ENCODE measurements around the gene ZNF112.

The ZNF112 gene

DNA sequence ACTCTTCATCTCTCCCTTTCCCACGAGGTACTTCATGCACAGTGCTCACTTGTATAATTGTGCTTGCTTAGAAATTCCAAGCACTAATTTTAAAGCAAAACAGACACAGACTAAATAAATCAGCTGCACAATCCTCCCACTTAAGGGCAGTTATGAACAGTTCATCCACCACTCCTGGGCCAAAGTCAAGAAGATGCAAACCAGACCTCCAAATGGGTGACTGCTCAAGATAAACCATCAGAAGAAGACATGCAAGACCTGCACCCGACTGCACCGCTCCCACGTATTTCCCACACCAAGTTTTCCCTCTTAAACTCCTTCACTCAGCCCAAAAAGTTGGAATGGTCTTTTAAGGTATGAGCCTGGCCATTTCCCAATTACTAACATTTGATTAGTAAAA lies 71.5 kb downstream of the ZNF112 start:
- DNase-seq (ENCODE audit: low read depth in 4 of 4, low spot score in 1 of 4) = no peak

DNA sequence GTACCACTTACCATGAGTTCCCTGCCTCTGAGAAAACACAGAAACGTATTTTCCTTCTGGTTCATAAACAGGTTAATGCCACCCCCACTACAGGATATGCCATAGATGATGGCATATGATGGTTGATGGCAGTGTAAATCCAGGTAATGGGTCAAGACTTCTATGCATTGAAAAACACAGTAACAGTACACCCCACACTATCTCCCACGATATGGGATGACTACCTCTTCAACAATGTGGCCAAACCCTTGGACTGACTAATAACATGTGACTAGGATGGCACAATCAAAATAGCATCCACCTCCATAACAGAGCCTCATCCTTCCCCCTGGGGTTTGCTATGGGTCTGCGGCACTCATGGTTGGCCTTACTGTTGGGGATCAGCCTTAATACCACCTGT lies 73.6 kb downstream of the ZNF112 start:
- no peak for DNase-seq (ENCODE audit: low read depth in 4 of 4, low spot score in 1 of 4)

DNA sequence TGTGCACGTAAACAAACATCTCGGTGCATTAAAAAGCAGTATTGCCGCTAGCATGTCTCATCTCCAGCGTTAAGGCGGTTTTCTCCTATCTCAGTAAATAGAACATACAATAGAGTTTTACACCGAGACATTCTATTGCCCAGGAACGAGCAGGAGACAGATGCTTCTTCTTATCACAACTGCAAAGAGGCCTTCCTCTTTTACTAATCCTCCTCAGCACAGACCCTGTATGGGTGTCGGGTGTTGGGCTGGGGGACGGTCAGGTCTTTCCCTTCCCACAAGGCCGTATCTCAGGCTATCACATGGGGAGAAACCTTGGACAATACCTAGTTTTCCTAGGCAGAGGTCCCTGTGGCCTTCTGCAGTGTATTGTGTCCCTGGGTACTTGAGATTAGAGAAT lies 75.6 kb downstream of the ZNF112 start:
- no peak for DNase-seq (ENCODE audit: low read depth in 4 of 4, low spot score in 1 of 4)

DNA sequence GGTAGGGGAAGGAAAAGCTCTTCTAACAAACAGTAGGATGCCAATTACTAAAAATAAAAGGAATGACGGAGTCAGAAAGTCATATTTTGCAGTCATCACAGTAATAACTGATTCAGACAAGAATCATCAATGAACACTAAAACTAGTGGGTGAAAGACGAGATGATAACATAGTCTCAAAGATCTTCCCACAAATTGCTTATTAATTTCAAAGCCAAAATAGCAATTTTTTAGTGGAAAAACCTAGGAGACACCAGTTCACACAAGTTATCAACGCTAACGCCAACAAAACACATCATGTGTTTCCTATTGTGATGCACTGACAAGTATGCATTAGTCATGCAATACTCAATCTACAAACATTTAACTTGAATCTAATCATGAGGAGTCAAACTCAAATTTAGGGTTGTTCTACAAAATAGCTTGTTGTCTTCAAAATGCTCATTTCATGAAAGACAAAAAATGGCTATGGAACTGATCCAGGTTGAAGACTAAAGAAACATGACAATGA lies 78.2 kb downstream of the ZNF112 start:
- no peak for DNase-seq (ENCODE audit: low read depth in 4 of 4, low spot score in 1 of 4)

DNA sequence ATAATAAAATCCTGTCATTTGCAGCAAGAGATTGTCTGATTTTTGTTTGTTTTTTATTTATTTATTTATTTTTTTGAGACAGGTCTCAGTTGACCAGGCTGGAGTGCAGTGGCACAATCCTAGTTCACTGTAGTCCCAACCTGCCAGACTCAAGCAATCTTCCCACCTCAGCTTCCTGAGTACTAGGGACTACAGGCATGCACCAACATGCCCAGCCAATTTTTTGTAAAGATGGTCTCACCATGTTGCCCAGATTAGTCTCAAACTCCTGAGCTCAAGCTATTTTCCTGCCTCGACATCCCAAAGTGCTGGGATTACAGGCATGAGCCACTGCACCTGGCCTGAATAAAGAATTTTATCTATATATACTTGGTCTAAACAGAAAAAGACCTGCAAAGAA lies 79.1 kb downstream of the ZNF112 start:
- no peak for DNase-seq (ENCODE audit: low read depth in 4 of 4, low spot score in 1 of 4)

Measured in stimulated activated CD4-positive, alpha-beta T cell treated with anti-CD3 and anti-CD28 coated beads, Interleukin-1b, Interleukin-23, amount 100 ng/mL, for 24 hours (primary cell).